ENCODE results near the gene SH2D4B.

GRCh38 chr10:80608706-80609105, 71.0 kb downstream of the SH2D4B start:
- TF ChIP-seq CTCF (IDR thresholded peaks at IDR 0.05): no peak
- no peak for TF ChIP-seq POLR2AphosphoS5 (IDR thresholded peaks at IDR 0.05)
- TF ChIP-seq POLR2A (IDR thresholded peaks at IDR 0.05): no peak
